HCT116 (cell line): ENCODE results near the gene MERTK. TPM values are rescaled to one million over a fixed set of nuclear protein-coding genes. Genes with fewer than 3 reads are reported as not detected.

Experiments used
- ATAC-seq: fragments of 200-7000 bp; cut with Tn5 transposase; 2 replicates; pipeline ENCODE4 v1.9.1; 2020; ENCODE audit warnings: mild to moderate bottlenecking, moderate library complexity
- BruUV-seq: library from RNA; stranded (reverse); fragments of 400-500 nt; replicated peaks from 2 replicates; lab custom pipeline; 2021; lab: Mats Ljungman, UMichigan
- CTCF ChIA-PET: fragments of 300-600 bp; sonication (Branson Sonifier 250); formaldehyde crosslinking; loops from one replicate; lab custom pipeline; 2021; ENCODE audit warnings: antibody characterized with exemption; lab: Charles Lee
- POLR2A ChIA-PET: fragments of 300-600, 350-600 bp; sonication (Branson Sonifier 250); formaldehyde crosslinking; loops from one replicate; lab custom pipeline; 2021; ENCODE audit warnings: antibody characterized with exemption; lab: Charles Lee
- RAD21 ChIA-PET, 2 experiments: fragments of 300-600 bp; sonication (Branson Sonifier 250); formaldehyde crosslinking; loops; one replicate each; lab custom pipeline; 2023; ENCODE audit warnings: low total read pairs in 2 of 2; ENCODE audit not compliant: uncharacterized antibody in 2 of 2, unreplicated experiment in 2 of 2, low non-redundant PET in 1 of 2; lab: Charles Lee
- DNase-seq: peaks from one replicate; pipeline ENCODE4 v3.0.0-alpha.2; 2010; ENCODE audit warnings: low read depth, low spot score
- H2AFZ ChIP-seq: fragments of 200-600 bp; shearing (Covaris generic), sonication (generic); 2 replicates; pipeline ENCODE4 v1.6.1; 2017; ENCODE audit warnings: low read depth, mixed run types, mixed read lengths, antibody characterized with exemption, low read length; ENCODE audit not compliant: poor library complexity, severe bottlenecking
- H3K27ac ChIP-seq: 2 replicates; pipeline ENCODE4 v1.5.1; 2012; ENCODE audit warnings: low read depth, low read length
- H3K27me3 ChIP-seq: fragments of 200-600 bp; sonication (generic); 2 replicates; pipeline ENCODE4 v1.6.1; 2016; ENCODE audit warnings: mixed run types, low read length, mixed read lengths; ENCODE audit not compliant: insufficient read depth
- H3K36me3 ChIP-seq, 2 experiments: fragments of 200-500 bp in 1 of 2; fragments of 200-600 bp in 1 of 2; sonication (Bioruptor generic) in 1 of 2; sonication (generic) in 1 of 2; 2 replicates each; pipeline versions ENCODE4 v1.5.1 to v1.6.1; 2014 to 2016; ENCODE audit warnings: low read length in 2 of 2, inconsistent platforms in 1 of 2, mixed read lengths in 1 of 2, mixed run types in 1 of 2; ENCODE audit not compliant: insufficient read depth in 2 of 2, control insufficient read depth in 1 of 2
- H3K4me1 ChIP-seq, 2 experiments: fragments of 200-600 bp in 1 of 2; sonication (generic) in 1 of 2; 2 replicates each; pipeline versions ENCODE4 v1.5.1 to v1.6.1; 2012 to 2017; ENCODE audit warnings: low read length in 2 of 2, inconsistent platforms in 1 of 2, mild to moderate bottlenecking in 1 of 2, mixed read lengths in 1 of 2, mixed run types in 1 of 2, moderate library complexity in 1 of 2; ENCODE audit not compliant: insufficient read depth in 2 of 2, control insufficient read depth in 1 of 2
- H3K4me2 ChIP-seq: fragments of 200-600 bp; sonication (generic); 2 replicates; pipeline ENCODE4 v1.6.1; 2017; ENCODE audit warnings: mixed run types, low read length, mixed read lengths
- H3K4me3 ChIP-seq, 2 experiments: fragments of 200-600 bp in 1 of 2; sonication (generic) in 1 of 2; replicated peaks in 1 of 2; 2 replicates each; pipeline ENCODE4 v1.5.1; 2011 to 2016; ENCODE audit warnings: low read length in 2 of 2, control low read depth in 1 of 2, low read depth in 1 of 2, mild to moderate bottlenecking in 1 of 2, mixed read lengths in 1 of 2, mixed run types in 1 of 2
- H3K79me2 ChIP-seq: fragments of 200-600 bp; sonication (generic); 2 replicates; pipeline ENCODE4 v1.6.1; 2017; ENCODE audit warnings: mild to moderate bottlenecking, mixed run types, low read length, moderate library complexity, mixed read lengths; ENCODE audit not compliant: insufficient read depth
- H3K9ac ChIP-seq: fragments of 200-600 bp; sonication (generic); 2 replicates; pipeline ENCODE4 v1.6.1; 2016; ENCODE audit warnings: low read length, mixed read lengths
- H3K9me2 ChIP-seq: fragments of 200-600 bp; sonication (generic), shearing (Covaris generic); 2 replicates; pipeline ENCODE4 v1.6.1; 2017; ENCODE audit warnings: mixed run types, mild to moderate bottlenecking, moderate library complexity; ENCODE audit not compliant: insufficient read depth
- H3K9me3 ChIP-seq, 2 experiments: fragments of 200-500 bp in 1 of 2; fragments of 200-600 bp in 1 of 2; sonication (Bioruptor generic) in 1 of 2; sonication (generic) in 1 of 2; 2 replicates each; pipeline ENCODE4 v1.6.1; 2014 to 2017; ENCODE audit warnings: low read length in 2 of 2, mixed read lengths in 2 of 2, inconsistent platforms in 1 of 2, low read depth in 1 of 2, mild to moderate bottlenecking in 1 of 2, mixed run types in 1 of 2, moderate library complexity in 1 of 2; ENCODE audit not compliant: control insufficient read depth in 1 of 2, insufficient read depth in 1 of 2
- H4K20me1 ChIP-seq: fragments of 200-600 bp; sonication (generic), shearing (Covaris generic); 2 replicates; pipeline ENCODE4 v1.6.1; 2017; ENCODE audit warnings: mixed run types, mild to moderate bottlenecking, moderate library complexity; ENCODE audit not compliant: insufficient read depth
- EGR1 ChIP-seq: IDR thresholded peaks from 2 replicates; pipeline ENCODE4 v1.6.1; 2012; ENCODE audit warnings: low read depth
- ELF1 ChIP-seq: IDR thresholded peaks from 2 replicates; pipeline ENCODE4 v1.6.1; 2012; ENCODE audit warnings: low read depth, borderline replicate concordance
- EZH2 ChIP-seq: fragments of 200-600 bp; sonication (generic); IDR thresholded peaks from 2 replicates; pipeline ENCODE4 v1.6.1; 2017; ENCODE audit warnings: antibody characterized with exemption, mixed run types
- EZH2phosphoT487 ChIP-seq: fragments of 200-600 bp; IDR thresholded peaks from 2 replicates; pipeline ENCODE4 v1.6.1; 2018; ENCODE audit warnings: antibody characterized with exemption, borderline replicate concordance
- FOSL1 ChIP-seq: IDR thresholded peaks from 2 replicates; pipeline ENCODE4 v1.6.1; 2012; ENCODE audit warnings: low read depth
- JUND ChIP-seq: IDR thresholded peaks from 2 replicates; pipeline ENCODE4 v1.6.1; 2012
- RAD21 ChIP-seq: IDR thresholded peaks from 2 replicates; pipeline ENCODE4 v1.6.1; 2012; ENCODE audit warnings: low read depth, mild to moderate bottlenecking
- SIN3A ChIP-seq: IDR thresholded peaks from 2 replicates; pipeline ENCODE4 v1.6.1; 2012; ENCODE audit warnings: low read depth
- SP1 ChIP-seq: IDR thresholded peaks from 2 replicates; pipeline ENCODE4 v1.6.1; 2012; ENCODE audit warnings: low read depth
- SRF ChIP-seq: IDR thresholded peaks from 2 replicates; pipeline ENCODE4 v1.6.1; 2012; ENCODE audit warnings: low read depth
- YY1 ChIP-seq: IDR thresholded peaks from 2 replicates; pipeline ENCODE4 v1.6.1; 2011; ENCODE audit warnings: low read length, low read depth, moderate library complexity, mild to moderate bottlenecking; ENCODE audit not compliant: insufficient replicate concordance; ENCODE audit errors: extremely low read depth
- ZNF274 ChIP-seq: fragments of 200-500 bp; sonication (Bioruptor generic); IDR thresholded peaks from 2 replicates; pipeline ENCODE4 v1.6.1; 2014; ENCODE audit warnings: mild to moderate bottlenecking, low read depth, low read length, inconsistent platforms
- intact Hi-C: fragments of 100-400 bp; cut with micrococcal nuclease; formaldehyde crosslinking; loops from 2 replicates; pipeline ENCODE4 v1.10.0; 2022
- total RNA-seq: library from RNA; stranded (reverse); gene quantifications from one replicate; pipeline ENCODE4 v1.2.1, GENCODE V29; 2021; ENCODE audit not compliant: unreplicated experiment
- TF ChIP-seq, protein P1 (sequence below): IDR thresholded peaks from 2 replicates; pipeline ENCODE4 v1.6.1; 2012; ENCODE audit warnings: low read depth
- TF ChIP-seq, protein P2 (sequence below): IDR thresholded peaks from 2 replicates; pipeline ENCODE4 v1.6.1; 2012
- TF ChIP-seq, protein P3 (sequence below): IDR thresholded peaks from 2 replicates; pipeline ENCODE4 v1.6.1; 2012

The MERTK gene
- total RNA-seq, 1 experiment from 2014 or later: 5.7 TPM

DNA sequence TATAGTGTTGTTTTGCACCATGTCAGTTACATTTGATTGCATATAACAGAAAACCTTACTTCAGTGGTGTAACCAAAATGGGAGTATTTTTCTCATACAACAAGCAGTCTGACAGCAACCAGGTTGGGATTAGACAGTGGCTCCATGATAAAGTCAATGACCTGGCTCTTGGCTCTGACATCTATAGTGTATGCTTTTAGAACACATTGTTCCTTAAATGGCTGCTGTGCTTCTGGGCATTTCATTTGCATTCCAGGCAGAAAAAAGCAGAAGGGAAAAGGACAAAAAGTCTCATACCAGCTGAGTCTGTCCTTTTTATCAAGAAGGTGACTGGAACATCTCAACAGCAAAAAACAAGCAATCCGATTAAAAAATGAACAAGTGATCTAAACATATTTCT, 10.2 kb downstream of the MERTK start:
- Histone ChIP-seq H3K4me3 (no peak overlapping the region), H3K36me3 (no peaks in the 10 kb centered on the region), H4K20me1 (no peaks in the 10 kb centered on the region), H3K79me2 (no peaks in the 10 kb centered on the region), H3K27ac (no peak overlapping the region), H3K4me2 (no peak overlapping the region), H3K9me3 (no peaks in the 10 kb centered on the region), H2AFZ (no peak overlapping the region), H3K9ac (no peak overlapping the region), H3K27me3 (no peaks in the 10 kb centered on the region), H3K9me2 (no peaks in the 10 kb centered on the region), H3K4me1 (no peaks in the 10 kb centered on the region)
- RAD21 ChIA-PET: no interaction called here
- intact Hi-C loops: no loop called here
- TF ChIP-seq YY1: no peak
- TF ChIP-seq SRF: no peak
- no peak for TF ChIP-seq SP1
- no peak for TF ChIP-seq ZNF274
- no peak for TF ChIP-seq RAD21
- TF ChIP-seq JUND: no peak
- TF ChIP-seq, protein P1, sequence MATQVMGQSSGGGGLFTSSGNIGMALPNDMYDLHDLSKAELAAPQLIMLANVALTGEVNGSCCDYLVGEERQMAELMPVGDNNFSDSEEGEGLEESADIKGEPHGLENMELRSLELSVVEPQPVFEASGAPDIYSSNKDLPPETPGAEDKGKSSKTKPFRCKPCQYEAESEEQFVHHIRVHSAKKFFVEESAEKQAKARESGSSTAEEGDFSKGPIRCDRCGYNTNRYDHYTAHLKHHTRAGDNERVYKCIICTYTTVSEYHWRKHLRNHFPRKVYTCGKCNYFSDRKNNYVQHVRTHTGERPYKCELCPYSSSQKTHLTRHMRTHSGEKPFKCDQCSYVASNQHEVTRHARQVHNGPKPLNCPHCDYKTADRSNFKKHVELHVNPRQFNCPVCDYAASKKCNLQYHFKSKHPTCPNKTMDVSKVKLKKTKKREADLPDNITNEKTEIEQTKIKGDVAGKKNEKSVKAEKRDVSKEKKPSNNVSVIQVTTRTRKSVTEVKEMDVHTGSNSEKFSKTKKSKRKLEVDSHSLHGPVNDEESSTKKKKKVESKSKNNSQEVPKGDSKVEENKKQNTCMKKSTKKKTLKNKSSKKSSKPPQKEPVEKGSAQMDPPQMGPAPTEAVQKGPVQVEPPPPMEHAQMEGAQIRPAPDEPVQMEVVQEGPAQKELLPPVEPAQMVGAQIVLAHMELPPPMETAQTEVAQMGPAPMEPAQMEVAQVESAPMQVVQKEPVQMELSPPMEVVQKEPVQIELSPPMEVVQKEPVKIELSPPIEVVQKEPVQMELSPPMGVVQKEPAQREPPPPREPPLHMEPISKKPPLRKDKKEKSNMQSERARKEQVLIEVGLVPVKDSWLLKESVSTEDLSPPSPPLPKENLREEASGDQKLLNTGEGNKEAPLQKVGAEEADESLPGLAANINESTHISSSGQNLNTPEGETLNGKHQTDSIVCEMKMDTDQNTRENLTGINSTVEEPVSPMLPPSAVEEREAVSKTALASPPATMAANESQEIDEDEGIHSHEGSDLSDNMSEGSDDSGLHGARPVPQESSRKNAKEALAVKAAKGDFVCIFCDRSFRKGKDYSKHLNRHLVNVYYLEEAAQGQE: no peak
- TF ChIP-seq, protein P2, sequence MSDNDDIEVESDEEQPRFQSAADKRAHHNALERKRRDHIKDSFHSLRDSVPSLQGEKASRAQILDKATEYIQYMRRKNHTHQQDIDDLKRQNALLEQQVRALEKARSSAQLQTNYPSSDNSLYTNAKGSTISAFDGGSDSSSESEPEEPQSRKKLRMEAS: no peak
- TF ChIP-seq, protein P3, sequence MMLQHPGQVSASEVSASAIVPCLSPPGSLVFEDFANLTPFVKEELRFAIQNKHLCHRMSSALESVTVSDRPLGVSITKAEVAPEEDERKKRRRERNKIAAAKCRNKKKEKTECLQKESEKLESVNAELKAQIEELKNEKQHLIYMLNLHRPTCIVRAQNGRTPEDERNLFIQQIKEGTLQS: no peak
- no peak for TF ChIP-seq FOSL1
- no peak for TF ChIP-seq ELF1
- TF ChIP-seq EZH2: no peak
- TF ChIP-seq EGR1: no peak
- TF ChIP-seq EZH2phosphoT487: no peak
- no peak for TF ChIP-seq SIN3A
- BruUV-seq: no TSS peak
- DNase-seq (no peak), ATAC-seq (no peak)
- CTCF ChIA-PET: no interaction called here
- POLR2A ChIA-PET: no interaction called here
